Testis (tissue), 3 donors: ENCODE measurements around the gene APLNR. TPM values are rescaled to one million over a fixed set of nuclear protein-coding genes. Genes with fewer than 3 reads are reported as not detected.

Experiments
- DNase-seq: peaks from one replicate; pipeline ENCODE4 v3.0.0-alpha.2; 2019
- H3K27ac ChIP-seq, 2 donors: fragments of 200-600 bp; sonication (generic); one replicate each; pipeline ENCODE4 v1.5.1; 2019
- H3K27me3 ChIP-seq: fragments of 200-600 bp; sonication (generic); one replicate; pipeline ENCODE4 v1.5.1; 2019
- H3K36me3 ChIP-seq: fragments of 200-600 bp; sonication (generic); one replicate; pipeline ENCODE4 v1.5.1; 2017; ENCODE audit warnings: low read depth; ENCODE audit errors: missing control alignments
- H3K4me1 ChIP-seq: fragments of 200-600 bp; sonication (generic); one replicate; pipeline ENCODE4 v1.5.1; 2019
- H3K4me3 ChIP-seq, 2 donors: fragments of 200-600 bp; sonication (generic); one replicate each; pipeline ENCODE4 v1.5.1; 2017 to 2019
- H3K9me3 ChIP-seq: fragments of 200-600 bp; sonication (generic); one replicate; pipeline ENCODE4 v1.5.1; 2017
- CTCF ChIP-seq, 3 experiments: fragments of 450-650 bp in 2 of 3; fragments of 200-600 bp in 1 of 3; sonication (generic) in 1 of 3; IDR thresholded peaks; one replicate each; pipeline ENCODE4 v1.5.1; 2016 to 2019; ENCODE audit warnings: antibody characterized with exemption in 3 of 3, mild to moderate bottlenecking in 2 of 3, moderate library complexity in 1 of 3
- POLR2A ChIP-seq: fragments of 450-650 bp; IDR thresholded peaks from one replicate; pipeline ENCODE4 v1.6.1; 2017; ENCODE audit warnings: antibody characterized with exemption, mild to moderate bottlenecking, moderate library complexity
- WGBS, 2 donors: methylation state at CpG; one replicate each; pipeline ENCODE4 v1.1.5; 2018; 5-methylcytosine and 5-hydroxymethylcytosine counted together
- intact Hi-C: fragments of 100-400 bp; cut with DNase I; formaldehyde crosslinking; loops from one replicate; pipeline ENCODE4 v1.15.1; 2023; ENCODE audit warnings: low total_unique reads
- polyA plus RNA-seq: library from polyadenylated mRNA; stranded (reverse); fragments of 350-450 nt; fragmentation: Illumina TruSeq; extraction: RNeasy Lipid Tissue Mini Kit (QIAGEN cat#74804); gene quantifications from one replicate; pipeline ENCODE4 v1.2.3, GENCODE V29; 2014; ENCODE audit warnings: low read depth, low replicate concordance; ENCODE audit not compliant: insufficient read depth
- total RNA-seq, 2 donors: library from RNA; depleted of rRNA; stranded (reverse); fragments of >200 nt; gene quantifications; one replicate each; pipeline ENCODE4 v1.2.3, GENCODE V29; 2016

Gene APLNR
- total and polyA plus RNA-seq, 3 donors from 2014 or later: 0.94 to 7.1 (median 1.1) TPM

- Histone ChIP-seq H3K4me1 (no peaks in the 10 kb centered on the region), H3K9me3 (no peaks in the 10 kb centered on the region), H3K27me3 (no peaks in the 10 kb centered on the region), H3K27ac (peak overlapping the region in 1 of 2 donors; percentile 2), H3K4me3 (no peak overlapping the region), H3K36me3 (no peaks in the 10 kb centered on the region)
- intact Hi-C loops: no loop called here
- 6 to 18% methylated on average over 14 of the region's 14 CpGs for WGBS, 2 donors
- TF ChIP-seq CTCF (IDR thresholded peaks at IDR 0.05) (peak; percentile 61 to 82 (median 77)), POLR2A (no peak)
- peak; percentile 83 for DNase-seq
These were observed 41.0 kb upstream of the APLNR start for GRCh38 chr11:57277845-57278720.

- no peak for TF ChIP-seq POLR2A
- no peak for TF ChIP-seq CTCF (IDR thresholded peaks at IDR 0.05)
- no peaks in the 10 kb centered on the region for H3K9me3 ChIP-seq
- intact Hi-C loops: no loop called here
- no peak for DNase-seq
- H3K4me1 ChIP-seq: no peaks in the 10 kb centered on the region
- no peaks in the 10 kb centered on the region for H3K36me3 ChIP-seq
- H3K4me3 ChIP-seq: no peak overlapping the region
- H3K27me3 ChIP-seq: no peaks in the 10 kb centered on the region
- peak overlapping the region in 1 of 2 donors; percentile 2 for H3K27ac ChIP-seq
- 64 to 65% methylated on average over 6 of the region's 6 CpGs for WGBS, 2 donors
These were observed 40.1 kb upstream of the APLNR start for GRCh38 chr11:57276971-57277675.

DNA sequence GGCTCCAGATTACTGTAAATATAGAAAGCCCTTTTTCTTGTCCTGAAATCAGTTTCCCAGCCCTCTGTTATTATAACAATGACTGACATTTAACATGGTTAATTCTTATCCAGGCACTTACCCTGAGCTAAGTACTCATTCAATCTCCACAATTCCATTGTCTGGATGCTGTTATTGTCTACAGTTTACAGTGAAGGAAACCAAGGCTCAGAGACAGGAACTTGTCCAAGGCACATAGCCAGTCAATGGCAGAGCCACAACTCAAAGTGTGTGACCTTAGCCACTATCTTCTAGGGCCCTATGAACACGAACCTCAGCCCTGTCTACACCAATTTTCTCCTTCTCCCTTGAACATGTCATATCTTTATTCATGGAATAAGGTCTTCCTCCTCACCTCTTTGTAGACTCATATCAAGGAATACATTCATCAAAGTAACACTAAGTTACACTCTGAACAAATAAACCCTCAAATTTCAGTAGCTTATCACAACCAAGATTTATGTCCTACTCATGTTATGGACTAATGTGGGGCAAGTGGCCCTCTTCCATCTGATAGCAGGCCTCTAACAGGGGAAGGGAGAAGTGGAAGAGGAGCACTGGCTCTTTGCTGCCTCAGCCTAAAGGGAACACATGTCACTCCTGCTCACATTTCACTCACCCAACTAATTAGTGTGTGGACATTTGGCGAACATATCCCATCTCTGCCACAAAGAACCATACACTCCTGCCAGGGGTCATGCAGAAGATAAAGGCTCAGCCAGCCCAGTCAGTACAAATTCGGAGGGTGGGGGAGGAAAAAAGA, 39.3 kb upstream of the APLNR start:
- H3K4me3 ChIP-seq: no peak overlapping the region
- no peaks in the 10 kb centered on the region for H3K9me3 ChIP-seq
- intact Hi-C loops: no loop called here
- TF ChIP-seq CTCF (IDR thresholded peaks at IDR 0.05) (no peak), POLR2A (no peak)
- H3K4me1 ChIP-seq: no peaks in the 10 kb centered on the region
- no peak overlapping the region for H3K27ac ChIP-seq
- H3K27me3 ChIP-seq: no peaks in the 10 kb centered on the region
- no peaks in the 10 kb centered on the region for H3K36me3 ChIP-seq
- no peak for DNase-seq
- WGBS, 2 donors: 63 to 72% methylated on average over 3 of the region's 3 CpGs

GRCh38 chr11:57275582-57275981, 38.5 kb upstream of the APLNR start:
- TF ChIP-seq POLR2A: no peak
- no peak for TF ChIP-seq CTCF (IDR thresholded peaks at IDR 0.05)
- Histone ChIP-seq H3K27me3 (no peaks in the 10 kb centered on the region), H3K27ac (no peak overlapping the region), H3K4me3 (no peak overlapping the region), H3K9me3 (no peaks in the 10 kb centered on the region), H3K4me1 (no peaks in the 10 kb centered on the region), H3K36me3 (no peaks in the 10 kb centered on the region)
- intact Hi-C loops: no loop called here
- 58 to 78% methylated on average over 3 of the region's 3 CpGs for WGBS, 2 donors
- no peak for DNase-seq
